BE2C (cell line): ENCODE measurements around the gene ENGASE.

Experiments used
- DNase-seq: peaks from one replicate; pipeline ENCODE4 v3.0.0-alpha.2; 2020
- H3K27me3 ChIP-seq: fragments of 250-450 bp; sonication (Bioruptor Pico); 2 replicates; pipeline ENCODE4 v1.5.1; 2020; ENCODE audit warnings: mild to moderate bottlenecking
- H3K36me3 ChIP-seq: fragments of 250-450 bp; sonication (Bioruptor Pico); 2 replicates; pipeline ENCODE4 v1.5.1; 2020; ENCODE audit warnings: mild to moderate bottlenecking
- H3K4me1 ChIP-seq: fragments of 250-450 bp; sonication (Bioruptor Pico); 2 replicates; pipeline ENCODE4 v1.5.1; 2020
- H3K4me3 ChIP-seq: 2 replicates; pipeline ENCODE4 v1.5.1; 2011; ENCODE audit warnings: low read depth, low read length
- H3K9me3 ChIP-seq: fragments of 250-450 bp; sonication (Bioruptor Pico); 2 replicates; pipeline ENCODE4 v1.5.1; 2020
- TF ChIP-seq, protein P1 (sequence below): IDR thresholded peaks from 2 replicates; pipeline ENCODE4 v1.5.1; 2012; ENCODE audit warnings: mild to moderate bottlenecking, low read depth, low read length

Gene ENGASE

DNA sequence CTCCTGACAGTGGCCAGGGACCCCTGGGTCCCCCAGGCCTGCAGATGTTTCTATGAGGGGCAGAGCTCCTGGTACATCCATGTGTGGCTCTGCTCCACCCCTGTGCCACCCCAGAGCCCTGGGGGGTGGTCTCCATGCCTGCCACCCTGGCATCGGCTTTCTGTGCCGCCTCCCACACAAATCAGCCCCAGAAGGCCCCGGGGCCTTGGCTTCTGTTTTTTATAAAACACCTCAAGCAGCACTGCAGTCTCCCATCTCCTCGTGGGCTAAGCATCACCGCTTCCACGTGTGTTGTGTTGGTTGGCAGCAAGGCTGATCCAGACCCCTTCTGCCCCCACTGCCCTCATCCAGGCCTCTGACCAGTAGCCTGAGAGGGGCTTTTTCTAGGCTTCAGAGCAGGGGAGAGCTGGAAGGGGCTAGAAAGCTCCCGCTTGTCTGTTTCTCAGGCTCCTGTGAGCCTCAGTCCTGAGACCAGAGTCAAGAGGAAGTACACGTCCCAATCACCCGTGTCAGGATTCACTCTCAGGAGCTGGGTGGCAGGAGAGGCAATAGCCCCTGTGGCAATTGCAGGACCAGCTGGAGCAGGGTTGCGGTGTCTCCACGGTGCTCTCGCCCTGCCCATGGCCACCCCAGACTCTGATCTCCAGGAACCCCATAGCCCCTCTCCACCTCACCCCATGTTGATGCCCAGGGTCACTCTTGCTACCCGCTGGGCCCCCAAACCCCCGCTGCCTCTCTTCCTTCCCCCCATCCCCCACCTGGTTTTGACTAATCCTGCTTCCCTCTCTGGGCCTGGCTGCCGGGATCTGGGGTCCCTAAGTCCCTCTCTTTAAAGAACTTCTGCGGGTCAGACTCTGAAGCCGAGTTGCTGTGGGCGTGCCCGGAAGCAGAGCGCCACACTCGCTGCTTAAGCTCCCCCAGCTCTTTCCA, 25.5 kb upstream of the ENGASE start:
- H3K27me3 ChIP-seq = no peaks in the 10 kb centered on the region

GRCh38 chr17:79049821-79050220, 24.8 kb upstream of the ENGASE start:
- peaks cover 5% of the 10 kb centered on the region for H3K4me1 ChIP-seq
- H3K4me3 ChIP-seq = no peak overlapping the region
- TF ChIP-seq, protein P1, sequence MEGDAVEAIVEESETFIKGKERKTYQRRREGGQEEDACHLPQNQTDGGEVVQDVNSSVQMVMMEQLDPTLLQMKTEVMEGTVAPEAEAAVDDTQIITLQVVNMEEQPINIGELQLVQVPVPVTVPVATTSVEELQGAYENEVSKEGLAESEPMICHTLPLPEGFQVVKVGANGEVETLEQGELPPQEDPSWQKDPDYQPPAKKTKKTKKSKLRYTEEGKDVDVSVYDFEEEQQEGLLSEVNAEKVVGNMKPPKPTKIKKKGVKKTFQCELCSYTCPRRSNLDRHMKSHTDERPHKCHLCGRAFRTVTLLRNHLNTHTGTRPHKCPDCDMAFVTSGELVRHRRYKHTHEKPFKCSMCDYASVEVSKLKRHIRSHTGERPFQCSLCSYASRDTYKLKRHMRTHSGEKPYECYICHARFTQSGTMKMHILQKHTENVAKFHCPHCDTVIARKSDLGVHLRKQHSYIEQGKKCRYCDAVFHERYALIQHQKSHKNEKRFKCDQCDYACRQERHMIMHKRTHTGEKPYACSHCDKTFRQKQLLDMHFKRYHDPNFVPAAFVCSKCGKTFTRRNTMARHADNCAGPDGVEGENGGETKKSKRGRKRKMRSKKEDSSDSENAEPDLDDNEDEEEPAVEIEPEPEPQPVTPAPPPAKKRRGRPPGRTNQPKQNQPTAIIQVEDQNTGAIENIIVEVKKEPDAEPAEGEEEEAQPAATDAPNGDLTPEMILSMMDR = no peak
- no peaks in the 10 kb centered on the region for H3K27me3 ChIP-seq
- DNase-seq = no peak
- H3K36me3 ChIP-seq = no peaks in the 10 kb centered on the region
- no peaks in the 10 kb centered on the region for H3K9me3 ChIP-seq

More for the DNA sequence above, 25.5 kb upstream of the ENGASE start:
- no peak for DNase-seq
- H3K36me3 ChIP-seq = no peaks in the 10 kb centered on the region
- H3K4me3 ChIP-seq = no peak overlapping the region
- no peaks in the 10 kb centered on the region for H3K9me3 ChIP-seq
- peaks cover 5% of the 10 kb centered on the region for H3K4me1 ChIP-seq
- TF ChIP-seq, protein P1 = no peak

GRCh38 chr17:79050551-79050950, 24.1 kb upstream of the ENGASE start:
- peaks cover 5% of the 10 kb centered on the region for H3K4me1 ChIP-seq
- no peaks in the 10 kb centered on the region for H3K36me3 ChIP-seq
- H3K9me3 ChIP-seq = no peaks in the 10 kb centered on the region
- TF ChIP-seq, protein P1 = no peak
- DNase-seq = no peak
- no peaks in the 10 kb centered on the region for H3K27me3 ChIP-seq
- H3K4me3 ChIP-seq = no peak overlapping the region

DNA sequence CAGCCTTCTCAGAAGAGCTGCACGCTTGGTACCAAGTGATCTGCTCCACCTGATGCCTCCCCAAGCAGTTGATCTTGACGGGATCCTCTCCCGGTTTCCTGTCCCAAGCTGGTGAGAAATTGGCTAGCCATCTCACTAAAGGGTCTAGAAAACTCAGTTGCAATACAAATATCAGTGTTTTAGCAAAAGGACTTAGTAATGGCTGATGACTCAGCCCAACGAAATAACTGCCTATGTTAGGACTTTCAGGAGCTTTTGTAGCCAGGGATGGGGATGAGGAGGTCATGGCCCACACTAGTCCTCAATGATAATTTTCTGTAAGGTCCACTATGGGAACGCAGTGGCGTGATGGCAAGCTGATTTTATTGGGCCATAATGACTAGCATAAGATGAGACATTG, 23.3 kb upstream of the ENGASE start:
- Histone ChIP-seq H3K27me3 (peaks cover 2% of the 10 kb centered on the region; the same call in 1 of the 2 replicates), H3K4me1 (peaks cover 2% of the 10 kb centered on the region), H3K9me3 (no peaks in the 10 kb centered on the region), H3K4me3 (no peak overlapping the region), H3K36me3 (no peaks in the 10 kb centered on the region)
- DNase-seq = no peak
- TF ChIP-seq, protein P1 = no peak

DNA sequence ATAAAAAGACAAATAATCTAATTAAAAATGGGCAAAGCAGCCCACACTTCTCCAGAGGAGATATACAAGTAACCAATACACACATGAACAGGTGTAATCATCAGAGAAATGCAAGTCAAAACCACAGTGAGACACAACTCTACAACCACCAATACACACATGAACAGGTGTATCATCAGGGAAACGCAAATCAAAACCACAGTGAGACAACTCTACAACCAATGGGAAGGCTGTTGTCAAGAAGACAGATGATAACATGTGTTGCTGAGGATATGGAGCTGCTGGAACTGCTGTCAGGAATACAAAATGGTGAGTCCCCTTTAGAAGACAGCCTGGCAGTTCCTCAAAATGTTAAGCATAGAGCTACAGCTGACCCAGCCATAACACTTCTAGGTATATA, 22.5 kb upstream of the ENGASE start:
- TF ChIP-seq, protein P1 = no peak
- no peaks in the 10 kb centered on the region for H3K9me3 ChIP-seq
- H3K4me1 ChIP-seq = no peaks in the 10 kb centered on the region
- peaks cover 3% of the 10 kb centered on the region; the same call in 1 of the 2 replicates for H3K27me3 ChIP-seq
- H3K4me3 ChIP-seq = no peak overlapping the region
- no peak for DNase-seq
- no peaks in the 10 kb centered on the region for H3K36me3 ChIP-seq
